ENCODE data around the gene GSTCD. TPM values are rescaled to one million over a fixed set of nuclear protein-coding genes. Genes with fewer than 3 reads are reported as not detected.
"Not testable (repeated sequence)": the region's sequence is repeated elsewhere in the genome, so short reads cannot be mapped to it uniquely, and the experiment has no call there.

GSTCD gene
- total and polyA plus RNA-seq, 4 donors = 1.2 to 8.7 (median 4.3) TPM

DNA sequence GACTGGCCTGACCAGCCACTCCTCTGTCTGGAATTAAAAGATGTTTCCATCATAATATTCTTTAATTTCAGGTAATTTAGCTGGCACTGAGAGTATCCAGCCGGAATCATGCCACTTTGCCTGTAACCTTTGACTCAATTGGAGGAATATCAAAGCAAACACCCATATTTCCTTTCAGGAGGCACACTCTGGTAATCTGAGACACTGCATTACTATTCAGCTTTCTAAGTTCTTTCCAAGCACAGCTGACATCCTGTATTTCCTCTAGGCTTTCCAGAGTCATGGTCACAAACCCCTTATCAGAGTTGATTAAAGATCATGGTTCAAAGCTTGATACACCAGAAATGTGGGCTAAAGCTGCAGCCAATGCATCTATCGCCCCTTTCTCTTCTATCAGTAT, 29.4 kb upstream of the GSTCD start:
- DNase-seq (ENCODE audit: low spot score) = no peak
- H3K9ac ChIP-seq (ENCODE audit: low read depth in 1 of 2, low read length in 2 of 2) = no peak overlapping the region
- no peaks in the 10 kb centered on the region for H3K27me3 ChIP-seq (ENCODE audit: control insufficient read depth in 4 of 4, insufficient read depth in 4 of 4, low read length in 3 of 4)
- WGBS = 47% methylated on average over 2 of the region's 2 CpGs
- no peak for TF ChIP-seq NR2F2 (IDR thresholded peaks at IDR 0.05)
- TF ChIP-seq FOXA2 (IDR thresholded peaks at IDR 0.05) = peak; percentile 7
- TF ChIP-seq CTCF (IDR thresholded peaks at IDR 0.05; ENCODE audit: low read depth, low read length, missing input control) = no peak
- TF ChIP-seq, protein P1, sequence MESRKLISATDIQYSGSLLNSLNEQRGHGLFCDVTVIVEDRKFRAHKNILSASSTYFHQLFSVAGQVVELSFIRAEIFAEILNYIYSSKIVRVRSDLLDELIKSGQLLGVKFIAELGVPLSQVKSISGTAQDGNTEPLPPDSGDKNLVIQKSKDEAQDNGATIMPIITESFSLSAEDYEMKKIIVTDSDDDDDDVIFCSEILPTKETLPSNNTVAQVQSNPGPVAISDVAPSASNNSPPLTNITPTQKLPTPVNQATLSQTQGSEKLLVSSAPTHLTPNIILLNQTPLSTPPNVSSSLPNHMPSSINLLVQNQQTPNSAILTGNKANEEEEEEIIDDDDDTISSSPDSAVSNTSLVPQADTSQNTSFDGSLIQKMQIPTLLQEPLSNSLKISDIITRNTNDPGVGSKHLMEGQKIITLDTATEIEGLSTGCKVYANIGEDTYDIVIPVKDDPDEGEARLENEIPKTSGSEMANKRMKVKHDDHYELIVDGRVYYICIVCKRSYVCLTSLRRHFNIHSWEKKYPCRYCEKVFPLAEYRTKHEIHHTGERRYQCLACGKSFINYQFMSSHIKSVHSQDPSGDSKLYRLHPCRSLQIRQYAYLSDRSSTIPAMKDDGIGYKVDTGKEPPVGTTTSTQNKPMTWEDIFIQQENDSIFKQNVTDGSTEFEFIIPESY (IDR thresholded peaks at IDR 0.05) = no peak
- TF ChIP-seq HNF4A (conservative IDR thresholded peaks at IDR 0.05) = peak in 1 of 2 donors; percentile 5
- no peak for TF ChIP-seq EGR1 (IDR thresholded peaks at IDR 0.05; ENCODE audit: low read depth in 2 of 2)
- TF ChIP-seq RAD21 (IDR thresholded peaks at IDR 0.05) = no peak
- no peak for TF ChIP-seq TAF1 (conservative IDR thresholded peaks at IDR 0.05)
- peak; percentile 12 for TF ChIP-seq YY1 (IDR thresholded peaks at IDR 0.05)
- peak; percentile 40 for TF ChIP-seq SP1 (IDR thresholded peaks at IDR 0.05)
- peak; percentile 40 to 60 for TF ChIP-seq RXRA (IDR thresholded peaks at IDR 0.05)
- TF ChIP-seq JUND (IDR thresholded peaks at IDR 0.05) = no peak
- no peak for TF ChIP-seq MAX (IDR thresholded peaks at IDR 0.05)
- no peak overlapping the region for H3K4me3 ChIP-seq (ENCODE audit: low read depth in 1 of 3, low read length in 3 of 3)
- H3K27ac ChIP-seq (ENCODE audit: low read depth in 1 of 2, low read length in 2 of 2) = no peak overlapping the region
- H3K4me1 ChIP-seq (ENCODE audit: control insufficient read depth in 4 of 4, insufficient read depth in 4 of 4, low read length in 3 of 4) = peaks cover 0 to 5% (median 3%) of the 10 kb centered on the region in 4 donors
- H3K36me3 ChIP-seq (ENCODE audit: control insufficient read depth in 4 of 4, insufficient read depth in 3 of 4, low read depth in 1 of 4, low read length in 3 of 4) = peaks cover 0 to 17% (median 8%) of the 10 kb centered on the region in 4 donors
- H3K9me3 ChIP-seq (ENCODE audit: control insufficient read depth in 4 of 4, low read length in 3 of 4) = no peaks in the 10 kb centered on the region

DNA sequence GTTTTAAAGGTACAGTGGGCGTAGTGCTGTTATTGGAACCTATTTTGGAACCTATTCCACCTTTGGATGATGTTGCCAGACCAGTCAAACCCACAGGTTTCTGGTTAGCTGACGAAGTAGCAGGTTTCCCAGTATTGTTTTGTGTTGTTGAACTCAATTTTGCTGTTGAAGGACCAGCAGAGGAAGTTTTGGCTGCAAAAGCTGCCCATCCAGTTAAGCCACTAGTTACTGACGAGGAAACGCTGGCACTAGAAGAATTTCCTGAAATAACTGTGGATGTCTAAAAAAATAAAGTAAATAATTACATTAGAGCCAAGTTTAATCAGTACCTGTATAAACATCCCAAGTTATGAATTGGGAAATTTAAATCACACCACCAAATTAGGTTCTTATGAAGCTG, 25.5 kb upstream of the GSTCD start:
- no peak overlapping the region for H3K27ac ChIP-seq (ENCODE audit: low read depth in 1 of 2, low read length in 2 of 2)
- no peak overlapping the region for H3K4me3 ChIP-seq (ENCODE audit: low read depth in 1 of 3, low read length in 3 of 3)
- no peaks in the 10 kb centered on the region for H3K27me3 ChIP-seq (ENCODE audit: control insufficient read depth in 4 of 4, insufficient read depth in 4 of 4, low read length in 3 of 4)
- no peak overlapping the region for H3K9ac ChIP-seq (ENCODE audit: low read depth in 1 of 2, low read length in 2 of 2)
- TF ChIP-seq SP1 (IDR thresholded peaks at IDR 0.05) (peak; percentile 32), EGR1 (IDR thresholded peaks at IDR 0.05; ENCODE audit: low read depth in 2 of 2) (no peak)
- no peak for DNase-seq (ENCODE audit: low spot score)
- peaks cover 0 to 5% (median 3%) of the 10 kb centered on the region in 4 donors for H3K4me1 ChIP-seq (ENCODE audit: control insufficient read depth in 4 of 4, insufficient read depth in 4 of 4, low read length in 3 of 4)
- no peaks in the 10 kb centered on the region for H3K9me3 ChIP-seq (ENCODE audit: control insufficient read depth in 4 of 4, low read length in 3 of 4)
- H3K36me3 ChIP-seq (ENCODE audit: control insufficient read depth in 4 of 4, insufficient read depth in 3 of 4, low read depth in 1 of 4, low read length in 3 of 4) = peaks cover 5 to 31% (median 15%) of the 10 kb centered on the region in 4 donors
- WGBS = 76% methylated on average over 4 of the region's 4 CpGs

- WGBS = 98% methylated on average over 2 of the region's 2 CpGs
- no peaks in the 10 kb centered on the region for H3K9me3 ChIP-seq (ENCODE audit: control insufficient read depth in 4 of 4, low read length in 3 of 4)
- peaks cover 5 to 49% (median 35%) of the 10 kb centered on the region in 4 donors for H3K36me3 ChIP-seq (ENCODE audit: control insufficient read depth in 4 of 4, insufficient read depth in 3 of 4, low read depth in 1 of 4, low read length in 3 of 4)
Measured at GRCh38 chr4:105686571-105686970, 22.0 kb upstream of the GSTCD start.

GRCh38 chr4:105694812-105695211, 13.8 kb upstream of the GSTCD start:
- H3K27me3 ChIP-seq (ENCODE audit: control insufficient read depth in 4 of 4, insufficient read depth in 4 of 4, low read length in 3 of 4); DNase-seq (ENCODE audit: low spot score); H3K4me3 ChIP-seq (ENCODE audit: low read depth in 1 of 3, low read length in 3 of 3); H3K27ac ChIP-seq (ENCODE audit: low read depth in 1 of 2, low read length in 2 of 2); H3K4me1 ChIP-seq (ENCODE audit: control insufficient read depth in 4 of 4, insufficient read depth in 4 of 4, low read length in 3 of 4); H3K9me3 ChIP-seq (ENCODE audit: control insufficient read depth in 4 of 4, low read length in 3 of 4); H3K9ac ChIP-seq (ENCODE audit: low read depth in 1 of 2, low read length in 2 of 2): not testable (repeated sequence)
- WGBS = 96% methylated on average over 5 of the region's 5 CpGs
- H3K36me3 ChIP-seq (ENCODE audit: control insufficient read depth in 4 of 4, insufficient read depth in 3 of 4, low read depth in 1 of 4, low read length in 3 of 4) = peaks cover 9 to 36% (median 20%) of the 10 kb centered on the region in 4 donors

More at GRCh38 chr4:105686571-105686970, 22.0 kb upstream of the GSTCD start:
- H3K4me1 ChIP-seq (ENCODE audit: control insufficient read depth in 4 of 4, insufficient read depth in 4 of 4, low read length in 3 of 4) = no peaks in the 10 kb centered on the region
- no peak overlapping the region for H3K27ac ChIP-seq (ENCODE audit: low read depth in 1 of 2, low read length in 2 of 2)
- TF ChIP-seq, protein P1 (IDR thresholded peaks at IDR 0.05) = no peak
- TF ChIP-seq MAX (IDR thresholded peaks at IDR 0.05) (no peak), EGR1 (IDR thresholded peaks at IDR 0.05; ENCODE audit: low read depth in 2 of 2) (no peak), FOXA1 (IDR thresholded peaks at IDR 0.05) (no peak)
- no peaks in the 10 kb centered on the region for H3K27me3 ChIP-seq (ENCODE audit: control insufficient read depth in 4 of 4, insufficient read depth in 4 of 4, low read length in 3 of 4)
- H3K9ac ChIP-seq (ENCODE audit: low read depth in 1 of 2, low read length in 2 of 2) = no peak overlapping the region
- no peak overlapping the region for H3K4me3 ChIP-seq (ENCODE audit: low read depth in 1 of 3, low read length in 3 of 3)
- DNase-seq (ENCODE audit: low spot score) = no peak

- not testable (repeated sequence) for H3K27ac ChIP-seq (ENCODE audit: low read depth in 1 of 2, low read length in 2 of 2); DNase-seq (ENCODE audit: low spot score); H3K4me1 ChIP-seq (ENCODE audit: control insufficient read depth in 4 of 4, insufficient read depth in 4 of 4, low read length in 3 of 4); H3K4me3 ChIP-seq (ENCODE audit: low read depth in 1 of 3, low read length in 3 of 3); H3K9me3 ChIP-seq (ENCODE audit: control insufficient read depth in 4 of 4, low read length in 3 of 4); H3K27me3 ChIP-seq (ENCODE audit: control insufficient read depth in 4 of 4, insufficient read depth in 4 of 4, low read length in 3 of 4); H3K9ac ChIP-seq (ENCODE audit: low read depth in 1 of 2, low read length in 2 of 2)
- WGBS = 93% methylated on average over 8 of the region's 8 CpGs
- H3K36me3 ChIP-seq (ENCODE audit: control insufficient read depth in 4 of 4, insufficient read depth in 3 of 4, low read depth in 1 of 4, low read length in 3 of 4) = peaks cover 8 to 32% (median 18%) of the 10 kb centered on the region in 4 donors
Measured at GRCh38 chr4:105695832-105696231, 12.8 kb upstream of the GSTCD start.
